MCF 10A (cell line): ENCODE data around the gene LRCOL1. TPM values are rescaled to one million over a fixed set of nuclear protein-coding genes. Genes with fewer than 3 reads are reported as not detected.

Experiments used
- BruUV-seq: library from RNA; stranded (reverse); fragments of 400-500 nt; replicated peaks from 2 replicates; lab custom pipeline; 2021; lab: Mats Ljungman, UMichigan
- CTCF ChIA-PET: fragments of 300-600 bp; sonication (Branson Sonifier 250); formaldehyde crosslinking; extraction: SDS; loops from one replicate; lab custom pipeline; 2021; ENCODE audit warnings: antibody characterized with exemption, inconsistent platforms; lab: Yijun Ruan, JAX
- POLR2A ChIA-PET: fragments of 300-600, 350-650 bp; sonication (Branson Sonifier 250); formaldehyde crosslinking; extraction: SDS; loops from one replicate; lab custom pipeline; 2020; ENCODE audit warnings: antibody characterized with exemption, inconsistent platforms; lab: Yijun Ruan, JAX
- DNase-seq: peaks from one replicate; pipeline ENCODE4 v3.0.0-alpha.2; 2018; ENCODE audit not compliant: unreplicated experiment
- H3K27ac Mint-ChIP-seq: one replicate; pipeline ENCODE4 v1.8.0; 2022; ENCODE audit warnings: mild to moderate bottlenecking, low read depth, mixed read lengths; ENCODE audit not compliant: unreplicated experiment
- H3K27me3 Mint-ChIP-seq: one replicate; pipeline ENCODE4 v1.8.0; 2022; ENCODE audit warnings: mixed read lengths; ENCODE audit not compliant: insufficient read depth, unreplicated experiment
- H3K36me3 Mint-ChIP-seq: one replicate; pipeline ENCODE4 v1.8.0; 2022; ENCODE audit warnings: mild to moderate bottlenecking, moderate library complexity, mixed read lengths; ENCODE audit not compliant: insufficient read depth, unreplicated experiment
- H3K4me1 Mint-ChIP-seq: one replicate; pipeline ENCODE4 v1.8.0; 2022; ENCODE audit warnings: mixed read lengths; ENCODE audit not compliant: insufficient read depth, unreplicated experiment
- H3K4me3 Mint-ChIP-seq: one replicate; pipeline ENCODE4 v1.8.0; 2022; ENCODE audit warnings: mild to moderate bottlenecking, moderate library complexity, mixed read lengths; ENCODE audit not compliant: unreplicated experiment
- H3K9me3 Mint-ChIP-seq: one replicate; pipeline ENCODE4 v1.8.0; 2022; ENCODE audit warnings: mixed read lengths; ENCODE audit not compliant: unreplicated experiment
- intact Hi-C: fragments of 100-400 bp; cut with micrococcal nuclease; formaldehyde crosslinking; loops from 2 replicates; pipeline ENCODE4 v1.14.1; 2022
- total RNA-seq: library from RNA; stranded (reverse); gene quantifications from 2 replicates; pipeline ENCODE4 v1.2.3, GENCODE V29; 2022
- TF ChIP-seq, protein P1 (sequence below): fragments of 200-600 bp; IDR thresholded peaks from one replicate; pipeline ENCODE4 v1.8.0; 2022; ENCODE audit warnings: antibody characterized with exemption, mild to moderate bottlenecking; ENCODE audit not compliant: unreplicated experiment

Gene LRCOL1
- total RNA-seq, 1 experiment from 2014 or later, result not detected

GRCh38 chr12:132603240-132604150 is 6.9 kb downstream of the LRCOL1 start:
- no peak for DNase-seq
- BruUV-seq, result no TSS peak
- TF ChIP-seq, protein P1, sequence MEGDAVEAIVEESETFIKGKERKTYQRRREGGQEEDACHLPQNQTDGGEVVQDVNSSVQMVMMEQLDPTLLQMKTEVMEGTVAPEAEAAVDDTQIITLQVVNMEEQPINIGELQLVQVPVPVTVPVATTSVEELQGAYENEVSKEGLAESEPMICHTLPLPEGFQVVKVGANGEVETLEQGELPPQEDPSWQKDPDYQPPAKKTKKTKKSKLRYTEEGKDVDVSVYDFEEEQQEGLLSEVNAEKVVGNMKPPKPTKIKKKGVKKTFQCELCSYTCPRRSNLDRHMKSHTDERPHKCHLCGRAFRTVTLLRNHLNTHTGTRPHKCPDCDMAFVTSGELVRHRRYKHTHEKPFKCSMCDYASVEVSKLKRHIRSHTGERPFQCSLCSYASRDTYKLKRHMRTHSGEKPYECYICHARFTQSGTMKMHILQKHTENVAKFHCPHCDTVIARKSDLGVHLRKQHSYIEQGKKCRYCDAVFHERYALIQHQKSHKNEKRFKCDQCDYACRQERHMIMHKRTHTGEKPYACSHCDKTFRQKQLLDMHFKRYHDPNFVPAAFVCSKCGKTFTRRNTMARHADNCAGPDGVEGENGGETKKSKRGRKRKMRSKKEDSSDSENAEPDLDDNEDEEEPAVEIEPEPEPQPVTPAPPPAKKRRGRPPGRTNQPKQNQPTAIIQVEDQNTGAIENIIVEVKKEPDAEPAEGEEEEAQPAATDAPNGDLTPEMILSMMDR, result no peak
- Mint-ChIP-seq H3K27ac (no peak overlapping the region), H3K4me3 (no peak overlapping the region), H3K9me3 (no peaks in the 10 kb centered on the region), H3K27me3 (peaks cover 88% of the 10 kb centered on the region), H3K4me1 (no peaks in the 10 kb centered on the region), H3K36me3 (no peaks in the 10 kb centered on the region)
- ChIA-PET CTCF (interaction anchor here (0.6 to 1.6 kb wide), 5 partner anchors 10 to 333 kb away, joined by 3 to 4 read pairs (median 3); no protein-coding TSS in a partner anchor), POLR2A (no interaction called here)
- intact Hi-C loops, result no loop called here

GRCh38 chr12:132602572-132603239 is 7.7 kb downstream of the LRCOL1 start:
- ChIA-PET CTCF (interaction anchor here (0.7 to 1.6 kb wide), 2 partner anchors 12 to 187 kb away, joined by 3 read pairs; no protein-coding TSS in a partner anchor), POLR2A (no interaction called here)
- intact Hi-C loops, result no loop called here
- no peaks in the 10 kb centered on the region for H3K9me3 Mint-ChIP-seq
- TF ChIP-seq, protein P1, result no peak
- H3K4me3 Mint-ChIP-seq, result no peak overlapping the region
- DNase-seq, result no peak
- H3K4me1 Mint-ChIP-seq, result no peaks in the 10 kb centered on the region
- no peak overlapping the region for H3K27ac Mint-ChIP-seq
- no TSS peak for BruUV-seq
- peaks cover 88% of the 10 kb centered on the region for H3K27me3 Mint-ChIP-seq
- no peaks in the 10 kb centered on the region for H3K36me3 Mint-ChIP-seq

- Mint-ChIP-seq H3K36me3 (no peaks in the 10 kb centered on the region), H3K9me3 (no peaks in the 10 kb centered on the region), H3K27me3 (peaks cover 88% of the 10 kb centered on the region), H3K27ac (no peak overlapping the region), H3K4me3 (peak overlapping the region; percentile 68), H3K4me1 (no peaks in the 10 kb centered on the region)
- POLR2A ChIA-PET, result no interaction called here
- TF ChIP-seq, protein P1, result no peak
- intact Hi-C loops, result no loop called here
- no peak for DNase-seq
- CTCF ChIA-PET, result interaction anchor here (0.6 to 1.1 kb wide), 3 partner anchors 14 to 1680 kb away, joined by 3 to 5 read pairs (median 3); no protein-coding TSS in a partner anchor
- BruUV-seq, result no TSS peak
These were observed 9.1 kb downstream of the LRCOL1 start for GRCh38 chr12:132601171-132601883.
